Heart left ventricle (tissue), 13 donors: ENCODE results near the gene RPL5.

ENCODE experiments used
- CTCF ChIP-seq, 12 donors: fragments of 200-600 bp; sonication (generic) in 4 of 12; IDR thresholded peaks; one replicate each; pipeline versions ENCODE4 v1.5.0 to v1.8.0; 2018 to 2022; ENCODE audit warnings: antibody characterized with exemption in 12 of 12, mild to moderate bottlenecking in 5 of 12
- POLR2A ChIP-seq, 2 donors: fragments of 450-650 bp; IDR thresholded peaks; one replicate each; pipeline ENCODE4 v1.6.1; 2017; ENCODE audit warnings: antibody characterized with exemption in 2 of 2, mild to moderate bottlenecking in 2 of 2, moderate library complexity in 2 of 2
- donor health status: ischemic (EF 13 %, LVEDD 7.1; RV severe dilation, severe dysfunction).
- donor health status: DM: no; HTN: yes; CAD: no.
- donor health status: DM: no; HTN: no; CAD: no.
- donor health status: ischemic (EF 25% LVEDD 6.9; RV normal size, moderate dysfunction).
- donor health status: ischemic (EF 25% LVEDD 5.7; RV mildly dilated, moderate dysfunction).
- donor health status: ischemic (EF 35%, LVEDD 5.7; RV mildly dilated, moderate dysfunction).
- donor health status: nonischemic (EF 11% LVEDD 7.7; RV severe dilation, severe dysfunction).
- donor health status: DM: yes; HTN: yes; CAD: no.
- donor health status: PGD.
- donor health status: ischemic (EF 29% LVEDD 5.4; RV normal size, mild dysfunction).
- donor health status: nonischemic (EF 23%, LVEDD 6.1; RV moderate dilation, normal function).

GRCh38 chr1:92822879-92823278, 9.0 kb upstream of the RPL5 start:
- TF ChIP-seq CTCF (IDR thresholded peaks at IDR 0.05) (no peak), POLR2A (IDR thresholded peaks at IDR 0.05) (no peak)
